ENCODE measurements around the gene TLE1. TPM values are rescaled to one million over a fixed set of nuclear protein-coding genes. Genes with fewer than 3 reads are reported as not detected.

The TLE1 gene
- total RNA-seq, 1 donor from 2014 or later, result not detected

GRCh38 chr9:81632599-81632998 lies 56.7 kb downstream of the TLE1 start:
- no peak overlapping the region for H3K4me3 Mint-ChIP-seq
- H3K9me3 Mint-ChIP-seq, result no peaks in the 10 kb centered on the region

GRCh38 chr9:81631218-81631745 lies 58.1 kb downstream of the TLE1 start:
- intact Hi-C loops (cut with micrococcal nuclease), result no loop called here
- H3K4me3 Mint-ChIP-seq, result no peak overlapping the region
- no peaks in the 10 kb centered on the region for H3K4me1 Mint-ChIP-seq
- no peak for DNase-seq
- no peaks in the 10 kb centered on the region for H3K9me3 Mint-ChIP-seq
- no peaks in the 10 kb centered on the region for H3K27me3 Mint-ChIP-seq
- no peaks in the 10 kb centered on the region for H3K36me3 Mint-ChIP-seq (ENCODE audit: low read depth)
- H3K27ac Mint-ChIP-seq, result no peak overlapping the region

More at GRCh38 chr9:81632599-81632998, 56.7 kb downstream of the TLE1 start:
- Mint-ChIP-seq H3K27me3 (no peaks in the 10 kb centered on the region), H3K27ac (no peak overlapping the region), H3K4me1 (no peaks in the 10 kb centered on the region), H3K36me3 (ENCODE audit: low read depth) (no peaks in the 10 kb centered on the region)
- no peak for DNase-seq
- intact Hi-C loops (cut with micrococcal nuclease), result no loop called here

DNA sequence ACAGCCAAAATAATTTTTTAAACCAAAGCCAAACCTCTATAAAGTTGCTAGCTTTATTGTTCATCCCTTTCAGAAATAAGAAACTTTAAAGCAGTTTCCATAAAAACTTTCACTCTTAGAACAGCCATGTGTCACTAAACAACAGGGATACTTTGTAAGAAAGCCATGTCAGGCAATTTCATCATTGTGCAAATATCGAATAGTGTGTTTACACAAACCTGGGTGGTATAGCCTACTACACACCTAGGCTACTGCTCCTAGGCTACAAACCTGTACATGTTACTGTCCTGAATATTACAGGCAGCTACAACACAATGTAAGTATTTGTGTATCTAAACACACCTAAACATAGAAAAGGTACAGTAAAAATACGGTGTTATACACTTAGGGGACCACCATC lies 59.9 kb downstream of the TLE1 start:
- Mint-ChIP-seq H3K36me3 (ENCODE audit: low read depth) (no peaks in the 10 kb centered on the region), H3K4me1 (no peaks in the 10 kb centered on the region), H3K9me3 (no peaks in the 10 kb centered on the region), H3K27me3 (no peaks in the 10 kb centered on the region), H3K4me3 (no peak overlapping the region), H3K27ac (no peak overlapping the region)
- DNase-seq, result no peak
- intact Hi-C loops (cut with micrococcal nuclease), result no loop called here

GRCh38 chr9:81628897-81629296 lies 60.5 kb downstream of the TLE1 start:
- Mint-ChIP-seq H3K27me3 (no peaks in the 10 kb centered on the region), H3K9me3 (no peaks in the 10 kb centered on the region), H3K4me1 (no peaks in the 10 kb centered on the region), H3K27ac (no peak overlapping the region), H3K36me3 (ENCODE audit: low read depth) (no peaks in the 10 kb centered on the region), H3K4me3 (no peak overlapping the region)
- intact Hi-C loops (cut with micrococcal nuclease), result no loop called here
- no peak for DNase-seq

DNA sequence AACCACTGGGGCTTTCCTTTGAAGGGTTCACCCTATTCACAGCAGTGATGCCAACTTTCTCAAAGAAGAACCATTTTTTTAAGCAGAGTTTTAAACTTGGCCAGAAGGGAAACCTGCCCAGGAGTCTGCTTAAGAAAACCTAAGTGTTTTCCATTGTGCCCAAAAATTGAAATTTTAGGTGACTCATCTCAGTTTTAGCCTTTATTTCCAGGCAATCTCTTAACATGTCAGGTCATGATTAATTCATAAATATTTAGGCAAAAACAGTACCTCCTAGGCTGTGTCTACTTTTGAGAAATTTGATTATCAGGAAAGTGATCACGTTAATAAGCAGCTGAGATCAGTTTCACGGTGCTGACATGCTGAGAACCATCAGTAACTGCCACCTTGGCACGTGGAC lies 61.9 kb downstream of the TLE1 start:
- intact Hi-C loops (cut with micrococcal nuclease), result no loop called here
- no peak for DNase-seq
- Mint-ChIP-seq H3K4me1 (no peaks in the 10 kb centered on the region), H3K4me3 (no peak overlapping the region), H3K27me3 (no peaks in the 10 kb centered on the region), H3K36me3 (ENCODE audit: low read depth) (no peaks in the 10 kb centered on the region), H3K27ac (no peak overlapping the region), H3K9me3 (no peaks in the 10 kb centered on the region)

DNA sequence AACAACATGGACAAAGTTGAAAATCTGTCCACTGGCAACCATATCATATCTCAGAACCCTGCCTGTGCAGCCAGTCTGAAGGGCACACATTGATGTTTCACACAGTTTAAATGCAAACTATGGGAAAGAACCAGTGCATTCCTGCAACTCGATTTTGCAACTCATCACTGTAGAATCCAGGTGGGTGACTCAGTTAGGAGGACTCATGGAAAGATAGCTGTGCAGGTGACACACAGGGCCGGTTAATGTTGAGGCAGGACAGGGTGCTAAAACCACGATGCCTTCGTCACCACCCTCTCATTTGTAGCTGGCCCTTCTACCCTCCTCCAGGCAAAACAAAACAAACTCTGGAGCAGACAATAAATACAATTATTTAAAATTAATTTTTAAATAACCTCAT lies 62.8 kb downstream of the TLE1 start:
- Mint-ChIP-seq H3K4me1 (no peaks in the 10 kb centered on the region), H3K9me3 (no peaks in the 10 kb centered on the region), H3K27ac (no peak overlapping the region), H3K4me3 (no peak overlapping the region), H3K36me3 (ENCODE audit: low read depth) (no peaks in the 10 kb centered on the region), H3K27me3 (no peaks in the 10 kb centered on the region)
- intact Hi-C loops (cut with micrococcal nuclease), result no loop called here
- DNase-seq, result no peak

- no peak for DNase-seq
- H3K27me3 Mint-ChIP-seq, result no peaks in the 10 kb centered on the region
- no peaks in the 10 kb centered on the region for H3K4me1 Mint-ChIP-seq
- H3K36me3 Mint-ChIP-seq (ENCODE audit: low read depth), result no peaks in the 10 kb centered on the region
- intact Hi-C loops (cut with micrococcal nuclease), result no loop called here
- H3K27ac Mint-ChIP-seq, result no peak overlapping the region
- no peaks in the 10 kb centered on the region for H3K9me3 Mint-ChIP-seq
- no peak overlapping the region for H3K4me3 Mint-ChIP-seq
Measured at GRCh38 chr9:81625969-81626368, 63.4 kb downstream of the TLE1 start.

GRCh38 chr9:81623778-81624177 lies 65.6 kb downstream of the TLE1 start:
- no peak overlapping the region for H3K4me3 Mint-ChIP-seq
- intact Hi-C loops (cut with micrococcal nuclease), result no loop called here
- no peaks in the 10 kb centered on the region for H3K36me3 Mint-ChIP-seq (ENCODE audit: low read depth)
- no peaks in the 10 kb centered on the region for H3K27me3 Mint-ChIP-seq
- no peak for DNase-seq
- H3K9me3 Mint-ChIP-seq, result no peaks in the 10 kb centered on the region
- no peak overlapping the region for H3K27ac Mint-ChIP-seq
- H3K4me1 Mint-ChIP-seq, result peaks cover 6% of the 10 kb centered on the region

- Mint-ChIP-seq H3K27ac (no peak overlapping the region), H3K4me1 (peaks cover 6% of the 10 kb centered on the region), H3K9me3 (no peaks in the 10 kb centered on the region), H3K27me3 (no peaks in the 10 kb centered on the region), H3K4me3 (no peak overlapping the region), H3K36me3 (ENCODE audit: low read depth) (no peaks in the 10 kb centered on the region)
- intact Hi-C loops (cut with micrococcal nuclease), result no loop called here
- DNase-seq, result no peak
Measured at GRCh38 chr9:81622471-81623255, 66.7 kb downstream of the TLE1 start.

DNA sequence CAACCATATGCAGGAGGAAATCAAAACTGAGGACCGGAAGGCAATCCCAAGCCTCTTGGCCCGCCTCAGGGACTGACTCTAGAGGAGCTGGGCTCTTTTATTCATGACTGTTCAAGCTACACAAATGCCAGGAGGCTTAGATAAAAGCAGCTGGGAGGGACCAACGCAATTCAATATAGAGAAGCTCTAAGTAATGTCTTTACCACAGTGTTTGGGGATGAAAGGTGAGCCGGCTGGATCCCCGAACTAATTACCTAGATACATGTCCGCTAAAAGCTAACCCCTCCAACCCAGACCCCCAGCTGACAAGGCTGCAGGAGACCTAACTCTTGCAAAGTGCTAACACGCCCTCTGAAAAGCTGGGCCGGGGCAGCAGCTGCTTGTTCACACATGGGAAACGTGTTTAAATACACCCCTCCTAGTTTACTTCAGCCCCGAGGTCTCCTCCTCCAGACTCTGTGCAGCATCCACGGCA lies 67.5 kb downstream of the TLE1 start:
- Mint-ChIP-seq H3K4me3 (no peak overlapping the region), H3K27ac (no peak overlapping the region), H3K36me3 (ENCODE audit: low read depth) (no peaks in the 10 kb centered on the region), H3K9me3 (no peaks in the 10 kb centered on the region), H3K4me1 (peaks cover 6% of the 10 kb centered on the region), H3K27me3 (no peaks in the 10 kb centered on the region)
- DNase-seq, result no peak
- intact Hi-C loops (cut with micrococcal nuclease), result no loop called here

DNA sequence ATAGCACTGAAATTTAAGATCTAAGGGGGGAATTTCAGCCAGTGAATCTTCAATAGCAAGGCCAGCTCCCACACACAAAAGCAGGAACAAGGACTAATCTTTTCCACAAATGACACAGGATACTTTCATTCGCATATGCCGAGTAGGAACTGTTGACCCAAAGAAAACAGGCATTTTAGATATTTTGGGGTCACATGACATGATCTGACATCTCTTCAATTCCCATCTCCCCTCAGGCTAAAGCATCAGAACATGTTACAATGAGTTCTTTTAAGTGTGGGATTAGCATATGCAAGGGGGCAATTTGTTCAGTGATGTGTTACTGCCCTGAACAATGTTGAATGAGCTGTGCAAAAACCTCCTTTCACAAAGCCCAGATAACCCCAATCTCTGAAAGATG lies 68.2 kb downstream of the TLE1 start:
- H3K36me3 Mint-ChIP-seq (ENCODE audit: low read depth), result no peaks in the 10 kb centered on the region
- intact Hi-C loops (cut with micrococcal nuclease), result no loop called here
- peaks cover 6% of the 10 kb centered on the region for H3K4me1 Mint-ChIP-seq
- H3K27me3 Mint-ChIP-seq, result no peaks in the 10 kb centered on the region
- H3K4me3 Mint-ChIP-seq, result no peak overlapping the region
- no peaks in the 10 kb centered on the region for H3K9me3 Mint-ChIP-seq
- no peak overlapping the region for H3K27ac Mint-ChIP-seq
- DNase-seq, result no peak

GRCh38 chr9:81620002-81620390 lies 69.4 kb downstream of the TLE1 start:
- DNase-seq, result no peak
- Mint-ChIP-seq H3K27me3 (no peaks in the 10 kb centered on the region), H3K4me3 (no peak overlapping the region), H3K4me1 (peaks cover 6% of the 10 kb centered on the region), H3K36me3 (ENCODE audit: low read depth) (no peaks in the 10 kb centered on the region), H3K27ac (no peak overlapping the region), H3K9me3 (no peaks in the 10 kb centered on the region)
- intact Hi-C loops (cut with micrococcal nuclease), result no loop called here

DNA sequence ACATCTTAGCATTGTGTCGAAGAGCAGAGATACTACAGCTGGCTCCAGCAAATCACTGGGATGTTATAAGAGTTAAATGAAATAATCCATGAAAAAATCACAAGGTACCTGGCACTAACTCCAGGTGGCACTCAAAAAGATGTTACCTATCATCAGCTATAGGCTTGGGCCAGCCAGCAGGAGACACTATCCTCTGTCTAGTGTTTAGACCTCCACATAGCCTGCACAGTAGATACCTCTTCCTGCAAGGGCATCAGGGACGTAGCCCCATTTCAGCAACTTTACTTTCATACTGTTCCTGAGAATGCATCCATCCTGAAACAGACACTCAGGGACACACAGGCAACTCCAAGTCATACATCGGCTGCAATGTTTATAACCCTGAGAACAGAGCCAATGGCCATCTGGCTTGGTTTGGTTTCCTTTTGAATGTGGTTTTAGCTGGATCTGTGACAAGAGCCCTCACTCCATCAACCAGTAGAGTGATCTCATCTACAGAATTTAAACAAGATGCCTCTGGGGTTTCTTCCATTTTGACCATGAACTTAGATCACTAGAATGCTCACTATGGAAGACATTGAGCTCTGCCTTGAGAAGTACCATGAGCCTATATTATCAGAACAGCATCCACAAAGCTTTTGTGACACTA lies 69.9 kb downstream of the TLE1 start:
- intact Hi-C loops (cut with micrococcal nuclease), result no loop called here
- H3K4me3 Mint-ChIP-seq, result no peak overlapping the region
- H3K36me3 Mint-ChIP-seq (ENCODE audit: low read depth), result no peaks in the 10 kb centered on the region
- H3K9me3 Mint-ChIP-seq, result no peaks in the 10 kb centered on the region
- H3K27me3 Mint-ChIP-seq, result no peaks in the 10 kb centered on the region
- no peak for DNase-seq
- peaks cover 6% of the 10 kb centered on the region for H3K4me1 Mint-ChIP-seq
- no peak overlapping the region for H3K27ac Mint-ChIP-seq

- no peak overlapping the region for H3K4me3 Mint-ChIP-seq
- H3K27me3 Mint-ChIP-seq, result no peaks in the 10 kb centered on the region
- no peaks in the 10 kb centered on the region for H3K36me3 Mint-ChIP-seq (ENCODE audit: low read depth)
- H3K27ac Mint-ChIP-seq, result no peak overlapping the region
- intact Hi-C loops (cut with micrococcal nuclease), result no loop called here
- peaks cover 6% of the 10 kb centered on the region for H3K4me1 Mint-ChIP-seq
- no peaks in the 10 kb centered on the region for H3K9me3 Mint-ChIP-seq
- DNase-seq, result no peak
Measured at GRCh38 chr9:81618923-81619322, 70.4 kb downstream of the TLE1 start.
